Loucy (cell line): ENCODE measurements around the gene PHTF1.

Experiments
- H2AFZ ChIP-seq: fragments of 200-600 bp; sonication (generic); 2 replicates; pipeline ENCODE4 v1.6.0; 2016; ENCODE audit warnings: antibody characterized with exemption, mild to moderate bottlenecking, low read length, moderate library complexity
- H3F3A ChIP-seq: fragments of 200-600 bp; 2 replicates; pipeline ENCODE4 v1.6.0; 2016; ENCODE audit warnings: antibody characterized with exemption, low read depth, mild to moderate bottlenecking
- H3K27me3 ChIP-seq: fragments of 200-600 bp; sonication (generic); 2 replicates; pipeline ENCODE4 v1.6.1; 2014; ENCODE audit warnings: low read length, mild to moderate bottlenecking; ENCODE audit not compliant: insufficient read depth, poor library complexity, severe bottlenecking
- H3K36me3 ChIP-seq: fragments of 200-600 bp; sonication (generic); 2 replicates; pipeline ENCODE4 v1.6.1; 2016; ENCODE audit warnings: low read length; ENCODE audit not compliant: insufficient read depth
- H3K4me1 ChIP-seq: fragments of 200-600 bp; sonication (generic); 2 replicates; pipeline ENCODE4 v1.5.1; 2014; ENCODE audit warnings: low read length, mild to moderate bottlenecking; ENCODE audit not compliant: insufficient read depth, poor library complexity, severe bottlenecking
- H3K4me2 ChIP-seq: fragments of 200-600 bp; sonication (generic); 2 replicates; pipeline ENCODE4 v1.6.0; 2014; ENCODE audit warnings: antibody characterized with exemption, low read length, low read depth, mild to moderate bottlenecking; ENCODE audit not compliant: poor library complexity, severe bottlenecking
- H3K4me3 ChIP-seq: fragments of 200-600 bp; sonication (generic); 2 replicates; pipeline ENCODE4 v1.5.1; 2014; ENCODE audit warnings: low read length, mild to moderate bottlenecking, mixed read lengths; ENCODE audit not compliant: poor library complexity, severe bottlenecking
- H3K79me2 ChIP-seq: fragments of 200-600 bp; sonication (generic); 2 replicates; pipeline ENCODE4 v1.6.1; 2014; ENCODE audit warnings: low read length; ENCODE audit not compliant: insufficient read depth
- H3K9ac ChIP-seq: fragments of 200-600 bp; sonication (generic); 2 replicates; pipeline ENCODE4 v1.6.0; 2014; ENCODE audit warnings: mild to moderate bottlenecking, low read depth, low read length, moderate library complexity; ENCODE audit not compliant: poor library complexity, severe bottlenecking
- H3K9me2 ChIP-seq: fragments of 200-600 bp; sonication (generic); replicated peaks from 2 replicates; pipeline ENCODE4 v1.6.1; 2016; ENCODE audit warnings: low read depth, low read length, mixed read lengths
- H3K9me3 ChIP-seq: fragments of 200-600 bp; sonication (generic); 2 replicates; pipeline ENCODE4 v1.6.1; 2014; ENCODE audit warnings: mild to moderate bottlenecking, antibody characterized with exemption, low read length, low read depth; ENCODE audit not compliant: insufficient read depth
- H4K20me1 ChIP-seq: fragments of 200-600 bp; sonication (generic); 2 replicates; pipeline ENCODE4 v1.6.0; 2014; ENCODE audit warnings: antibody characterized with exemption, low read length, mild to moderate bottlenecking; ENCODE audit not compliant: insufficient read depth, poor library complexity, severe bottlenecking
- CTCF ChIP-seq: fragments of 200-600 bp; sonication (generic); conservative IDR thresholded peaks from 2 replicates; pipeline ENCODE4 v1.5.1; 2014; ENCODE audit warnings: mild to moderate bottlenecking, antibody characterized with exemption, low read length
- EZH2phosphoT487 ChIP-seq: fragments of 200-600 bp; IDR thresholded peaks from 2 replicates; pipeline ENCODE4 v1.6.1; 2018; ENCODE audit warnings: antibody characterized with exemption, mild to moderate bottlenecking, moderate library complexity, borderline replicate concordance

The PHTF1 gene

GRCh38 chr1:113805256-113805531 lies 45.9 kb upstream of the PHTF1 start:
- TF ChIP-seq CTCF (no peak), EZH2phosphoT487 (no peak)
- H3F3A ChIP-seq = no peaks in the 10 kb centered on the region
- peaks cover 100% of the 10 kb centered on the region for H3K79me2 ChIP-seq
- peak overlapping the region; percentile 48 for H3K4me3 ChIP-seq
- H3K36me3 ChIP-seq = no peaks in the 10 kb centered on the region; the same call in 1 of the 2 replicates
- H2AFZ ChIP-seq = no peak overlapping the region
- no peaks in the 10 kb centered on the region for H3K9me3 ChIP-seq
- no peak overlapping the region for H3K9ac ChIP-seq
- no peaks in the 10 kb centered on the region for H3K27me3 ChIP-seq
- H3K4me1 ChIP-seq = peaks cover 64% of the 10 kb centered on the region
- peaks cover 95% of the 10 kb centered on the region for H4K20me1 ChIP-seq
- no peaks in the 10 kb centered on the region for H3K9me2 ChIP-seq
- peak overlapping the region; percentile 73 for H3K4me2 ChIP-seq

GRCh38 chr1:113804421-113805255 lies 45.4 kb upstream of the PHTF1 start:
- no peaks in the 10 kb centered on the region for H3K27me3 ChIP-seq
- H3K4me1 ChIP-seq = peaks cover 59% of the 10 kb centered on the region
- peak overlapping the region; percentile 53 for H3K4me3 ChIP-seq
- peak overlapping the region; percentile 14 for H3K9ac ChIP-seq
- TF ChIP-seq CTCF = no peak
- no peak for TF ChIP-seq EZH2phosphoT487
- H3K36me3 ChIP-seq = no peaks in the 10 kb centered on the region; the same call in 1 of the 2 replicates
- peaks cover 100% of the 10 kb centered on the region for H3K79me2 ChIP-seq
- H3F3A ChIP-seq = no peaks in the 10 kb centered on the region
- H3K9me3 ChIP-seq = no peaks in the 10 kb centered on the region
- H4K20me1 ChIP-seq = peaks cover 95% of the 10 kb centered on the region
- no peaks in the 10 kb centered on the region for H3K9me2 ChIP-seq
- H3K4me2 ChIP-seq = peak overlapping the region; percentile 73
- no peak overlapping the region for H2AFZ ChIP-seq

- H3K9me3 ChIP-seq = no peaks in the 10 kb centered on the region
- no peaks in the 10 kb centered on the region for H3F3A ChIP-seq
- H3K4me2 ChIP-seq = peak overlapping the region; percentile 73
- H3K4me1 ChIP-seq = peaks cover 54% of the 10 kb centered on the region
- peak overlapping the region; percentile 10 for H3K4me3 ChIP-seq
- no peak overlapping the region for H2AFZ ChIP-seq
- peaks cover 97% of the 10 kb centered on the region for H4K20me1 ChIP-seq
- peaks cover 100% of the 10 kb centered on the region for H3K79me2 ChIP-seq
- no peaks in the 10 kb centered on the region for H3K9me2 ChIP-seq
- TF ChIP-seq CTCF (no peak), EZH2phosphoT487 (no peak)
- no peak overlapping the region for H3K9ac ChIP-seq
- H3K36me3 ChIP-seq = peaks cover 5% of the 10 kb centered on the region; the same call in 1 of the 2 replicates
- H3K27me3 ChIP-seq = no peaks in the 10 kb centered on the region
Measured at GRCh38 chr1:113802367-113803007, 43.2 kb upstream of the PHTF1 start.
